Measurements from ENCODE around the gene CWC22.

DNA sequence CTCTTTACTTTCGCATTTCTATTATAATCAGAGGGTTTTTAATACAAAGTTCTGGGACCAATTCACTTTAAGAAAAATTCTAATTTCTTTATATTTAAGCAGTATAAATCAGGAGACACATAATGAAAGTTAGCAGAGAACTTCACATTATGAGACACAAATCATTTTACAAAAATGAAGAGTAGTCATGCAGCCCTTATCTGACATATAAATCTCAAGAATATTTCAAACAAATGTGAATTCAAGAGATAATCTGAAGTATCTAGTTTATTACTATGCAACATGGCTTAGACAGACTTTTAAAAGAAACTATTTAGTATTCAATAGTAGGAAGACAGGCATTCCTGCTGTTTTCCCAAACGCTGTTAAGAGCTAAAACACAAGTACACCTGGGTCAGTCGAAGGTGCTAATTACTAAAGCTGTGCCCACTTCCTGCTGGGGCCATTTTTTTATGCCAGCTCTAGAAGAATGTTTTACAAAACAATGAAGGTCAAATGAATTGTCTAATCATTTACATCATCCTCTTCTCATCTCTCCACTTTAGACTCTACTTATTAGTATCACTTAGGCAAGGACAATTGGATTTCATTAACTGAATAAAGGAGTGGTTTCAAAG is 40.2 kb downstream of the CWC22 start:
- TF ChIP-seq LEF1 (IDR thresholded peaks at IDR 0.05; ENCODE audit: borderline replicate concordance): no peak
- no peak for TF ChIP-seq TARDBP (IDR thresholded peaks at IDR 0.05)
- TF ChIP-seq HDGF (IDR thresholded peaks at IDR 0.05; ENCODE audit: borderline replicate concordance): no peak

All from HEK293T (cell line).